GM12892 (cell line): Measurements from ENCODE around the gene RELN.

ENCODE experiments used
- POLR2A ChIP-seq: IDR thresholded peaks from 2 replicates; pipeline ENCODE4 v1.6.1; 2011; ENCODE audit warnings: low read depth, low read length, control low read depth
- POLR2AphosphoS5 ChIP-seq: IDR thresholded peaks from 2 replicates; pipeline ENCODE4 v1.6.1; 2011; ENCODE audit warnings: low read depth, low read length, control low read depth
- TAF1 ChIP-seq: IDR thresholded peaks from 2 replicates; pipeline ENCODE4 v1.6.1; 2011; ENCODE audit warnings: low read depth, mild to moderate bottlenecking, control low read depth, low read length, borderline replicate concordance

DNA sequence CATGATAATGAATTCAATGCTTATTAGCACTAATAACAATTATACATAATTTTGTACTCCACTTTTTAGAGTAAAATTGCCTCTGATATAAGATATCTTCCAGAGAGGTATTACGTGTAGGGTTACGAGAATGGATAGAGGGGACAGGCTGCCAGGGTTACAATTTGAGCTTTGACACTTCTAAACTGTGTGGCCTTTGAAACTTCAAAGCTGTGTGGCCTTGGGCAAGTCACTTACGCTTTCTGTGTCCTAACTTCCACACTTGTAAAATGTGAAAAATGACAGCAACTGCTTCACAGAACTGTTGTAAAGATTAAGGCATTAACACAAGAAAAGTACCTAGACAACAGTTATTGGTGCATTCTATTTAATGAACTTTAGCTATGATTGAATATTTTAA lies 283.9 kb downstream of the RELN start:
- no peak for TF ChIP-seq POLR2A
- no peak for TF ChIP-seq TAF1
- no peak for TF ChIP-seq POLR2AphosphoS5
